ENCODE measurements around the gene KCNG4. TPM values are rescaled to one million over a fixed set of nuclear protein-coding genes. Genes with fewer than 3 reads are reported as not detected.

The KCNG4 gene
- total RNA-seq, 1 experiment from 2014 or later, result not detected

GRCh38 chr16:84272740-84273320 is 33.0 kb upstream of the KCNG4 start:
- Histone ChIP-seq H4K91ac (ENCODE audit: insufficient read length, low read depth, low read length) (no peak overlapping the region), H3K14ac (ENCODE audit: insufficient read depth, low read length) (no peak overlapping the region), H3K23me2 (ENCODE audit: insufficient read length, low read depth, low read length, poor library complexity, severe bottlenecking) (no peaks in the 10 kb centered on the region), H2BK15ac (ENCODE audit: low read depth, low read length) (no peak overlapping the region), H3K9me3 (ENCODE audit: control insufficient read depth, low read depth, low read length) (no peaks in the 10 kb centered on the region), H2BK120ac (ENCODE audit: low read depth, low read length, poor library complexity, severe bottlenecking) (no peak overlapping the region), H3K4ac (ENCODE audit: low read depth, low read length) (no peak overlapping the region), H3K18ac (ENCODE audit: insufficient read length, low read depth, low read length) (no peak overlapping the region), H2BK5ac (ENCODE audit: insufficient read length, low read length) (no peak overlapping the region), H3K56ac (ENCODE audit: insufficient read length, low read depth, low read length) (no peak overlapping the region), H2BK12ac (ENCODE audit: insufficient read length, low read depth, low read length) (no peak overlapping the region), H3K23ac (ENCODE audit: insufficient read length, low read depth, low read length) (no peak overlapping the region), H3T11ph (ENCODE audit: low read length) (no peak overlapping the region), H2AK5ac (ENCODE audit: insufficient read length, low read length) (no peak overlapping the region), H3K27ac (ENCODE audit: insufficient read length, low read depth, low read length) (no peak overlapping the region), H3K79me1 (ENCODE audit: insufficient read depth, low read depth, low read length, poor library complexity, severe bottlenecking) (no peaks in the 10 kb centered on the region), H2BK20ac (ENCODE audit: low read depth, low read length, poor library complexity, severe bottlenecking) (no peak overlapping the region), H4K5ac (ENCODE audit: insufficient read length, low read depth, low read length) (no peak overlapping the region), H4K8ac (replicated peaks; ENCODE audit: insufficient read length, low read depth, low read length) (no peak overlapping the region), H3K4me1 (ENCODE audit: insufficient read depth, low read length) (no peaks in the 10 kb centered on the region), H3K79me2 (ENCODE audit: insufficient read depth, low read length) (no peaks in the 10 kb centered on the region), H3K27me3 (ENCODE audit: insufficient read depth, low read length) (no peaks in the 10 kb centered on the region), H2AFZ (ENCODE audit: low read length) (no peak overlapping the region), H3K9ac (ENCODE audit: extremely low read depth, insufficient read length, low read length) (no peak overlapping the region), H3K4me2 (ENCODE audit: insufficient read depth, insufficient read length, low read length) (no peak overlapping the region), H4K20me1 (ENCODE audit: control insufficient read depth, insufficient read depth, insufficient read length) (no peaks in the 10 kb centered on the region)
- Mint-ChIP-seq H3K4me3 (no peak overlapping the region), H3K9me3 (no peaks in the 10 kb centered on the region), H3K27me3 (ENCODE audit: low read depth) (peaks cover 4% of the 10 kb centered on the region; the same call in 1 of the 2 replicates), H3K4me1 (no peaks in the 10 kb centered on the region), H3K27ac (no peak overlapping the region), H3K36me3 (ENCODE audit: insufficient read depth in 1 of 3, low read depth in 3 of 3) (no peaks in the 10 kb centered on the region)
- no peak for DNase-seq
- WGBS (ENCODE audit: extremely low coverage, insufficient read length, low lambda C conversion rate), result 100% methylated on average over 1 of the region's 1 CpG
- no peak for TF ChIP-seq CTCF (conservative IDR thresholded peaks at IDR 0.05)
